ENCODE results near the gene DERL2. TPM values are rescaled to one million over a fixed set of nuclear protein-coding genes. Genes with fewer than 3 reads are reported as not detected.

The DERL2 gene
- total and polyA plus RNA-seq, 2 experiments from 2014 or later: 65.0 to 113 TPM

DNA sequence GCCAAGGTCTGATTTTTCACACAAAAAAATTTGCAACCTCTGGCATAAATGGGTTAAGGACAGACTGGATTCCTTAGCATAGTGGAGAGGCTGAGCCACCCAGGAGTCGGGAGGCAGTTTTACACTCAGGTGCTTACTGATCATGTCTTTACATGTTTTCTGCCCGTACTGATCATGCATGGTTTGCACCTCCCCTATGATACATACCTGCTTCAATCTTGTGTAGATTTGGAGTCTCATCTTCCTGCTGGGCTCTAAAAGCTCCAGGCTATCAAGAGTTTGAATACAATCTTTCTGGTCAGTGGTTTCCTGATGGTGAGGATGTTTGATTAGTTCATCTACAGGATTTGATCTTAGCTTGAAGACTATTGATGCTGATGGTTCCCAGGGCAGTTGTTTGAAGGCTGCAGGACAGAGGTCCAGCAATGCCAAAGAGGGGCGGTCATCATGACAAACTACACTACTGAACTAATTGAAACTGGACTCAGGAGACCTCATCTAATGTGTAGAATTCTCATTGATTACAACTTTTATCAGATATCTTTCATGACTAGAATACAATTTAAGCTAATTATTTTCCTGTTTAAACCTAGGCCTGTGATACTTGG is 53.9 kb downstream of the DERL2 start:
- ATAC-seq: no peak
- H3K36me3 Mint-ChIP-seq (ENCODE audit: low read depth): peaks cover 95% of the 10 kb centered on the region
- H3K27ac ChIP-seq (ENCODE audit: low read depth): peak overlapping the region; percentile 78; the same call in 1 of the 2 replicates

More for the DNA sequence above, 53.9 kb downstream of the DERL2 start:
- DNase-seq (ENCODE audit: low spot score): no peak
- peaks cover 43% of the 10 kb centered on the region; the same call in 1 of the 2 replicates for H4K20me1 ChIP-seq (replicated peaks; ENCODE audit: insufficient read depth)
- H3F3A ChIP-seq (replicated peaks; ENCODE audit: low read depth): peaks cover 51% of the 10 kb centered on the region
- peaks cover 18% of the 10 kb centered on the region for H3K79me2 ChIP-seq (replicated peaks; ENCODE audit: insufficient read depth)
- no peak overlapping the region for H3K4me3 ChIP-seq
- H3K27ac Mint-ChIP-seq: peak overlapping the region; percentile 25
- no peaks in the 10 kb centered on the region for H3K9me3 Mint-ChIP-seq
- TF ChIP-seq, protein P1, sequence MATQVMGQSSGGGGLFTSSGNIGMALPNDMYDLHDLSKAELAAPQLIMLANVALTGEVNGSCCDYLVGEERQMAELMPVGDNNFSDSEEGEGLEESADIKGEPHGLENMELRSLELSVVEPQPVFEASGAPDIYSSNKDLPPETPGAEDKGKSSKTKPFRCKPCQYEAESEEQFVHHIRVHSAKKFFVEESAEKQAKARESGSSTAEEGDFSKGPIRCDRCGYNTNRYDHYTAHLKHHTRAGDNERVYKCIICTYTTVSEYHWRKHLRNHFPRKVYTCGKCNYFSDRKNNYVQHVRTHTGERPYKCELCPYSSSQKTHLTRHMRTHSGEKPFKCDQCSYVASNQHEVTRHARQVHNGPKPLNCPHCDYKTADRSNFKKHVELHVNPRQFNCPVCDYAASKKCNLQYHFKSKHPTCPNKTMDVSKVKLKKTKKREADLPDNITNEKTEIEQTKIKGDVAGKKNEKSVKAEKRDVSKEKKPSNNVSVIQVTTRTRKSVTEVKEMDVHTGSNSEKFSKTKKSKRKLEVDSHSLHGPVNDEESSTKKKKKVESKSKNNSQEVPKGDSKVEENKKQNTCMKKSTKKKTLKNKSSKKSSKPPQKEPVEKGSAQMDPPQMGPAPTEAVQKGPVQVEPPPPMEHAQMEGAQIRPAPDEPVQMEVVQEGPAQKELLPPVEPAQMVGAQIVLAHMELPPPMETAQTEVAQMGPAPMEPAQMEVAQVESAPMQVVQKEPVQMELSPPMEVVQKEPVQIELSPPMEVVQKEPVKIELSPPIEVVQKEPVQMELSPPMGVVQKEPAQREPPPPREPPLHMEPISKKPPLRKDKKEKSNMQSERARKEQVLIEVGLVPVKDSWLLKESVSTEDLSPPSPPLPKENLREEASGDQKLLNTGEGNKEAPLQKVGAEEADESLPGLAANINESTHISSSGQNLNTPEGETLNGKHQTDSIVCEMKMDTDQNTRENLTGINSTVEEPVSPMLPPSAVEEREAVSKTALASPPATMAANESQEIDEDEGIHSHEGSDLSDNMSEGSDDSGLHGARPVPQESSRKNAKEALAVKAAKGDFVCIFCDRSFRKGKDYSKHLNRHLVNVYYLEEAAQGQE (IDR thresholded peaks at IDR 0.05; ENCODE audit: unreplicated experiment): no peak
- TF ChIP-seq, protein P2, sequence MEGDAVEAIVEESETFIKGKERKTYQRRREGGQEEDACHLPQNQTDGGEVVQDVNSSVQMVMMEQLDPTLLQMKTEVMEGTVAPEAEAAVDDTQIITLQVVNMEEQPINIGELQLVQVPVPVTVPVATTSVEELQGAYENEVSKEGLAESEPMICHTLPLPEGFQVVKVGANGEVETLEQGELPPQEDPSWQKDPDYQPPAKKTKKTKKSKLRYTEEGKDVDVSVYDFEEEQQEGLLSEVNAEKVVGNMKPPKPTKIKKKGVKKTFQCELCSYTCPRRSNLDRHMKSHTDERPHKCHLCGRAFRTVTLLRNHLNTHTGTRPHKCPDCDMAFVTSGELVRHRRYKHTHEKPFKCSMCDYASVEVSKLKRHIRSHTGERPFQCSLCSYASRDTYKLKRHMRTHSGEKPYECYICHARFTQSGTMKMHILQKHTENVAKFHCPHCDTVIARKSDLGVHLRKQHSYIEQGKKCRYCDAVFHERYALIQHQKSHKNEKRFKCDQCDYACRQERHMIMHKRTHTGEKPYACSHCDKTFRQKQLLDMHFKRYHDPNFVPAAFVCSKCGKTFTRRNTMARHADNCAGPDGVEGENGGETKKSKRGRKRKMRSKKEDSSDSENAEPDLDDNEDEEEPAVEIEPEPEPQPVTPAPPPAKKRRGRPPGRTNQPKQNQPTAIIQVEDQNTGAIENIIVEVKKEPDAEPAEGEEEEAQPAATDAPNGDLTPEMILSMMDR (conservative IDR thresholded peaks at IDR 0.05; ENCODE audit: low read depth in 2 of 2): no peak
- TF ChIP-seq JUNB (IDR thresholded peaks at IDR 0.05; ENCODE audit: unreplicated experiment) (no peak), ETS1 (IDR thresholded peaks at IDR 0.05) (no peak), EZH2 (IDR thresholded peaks at IDR 0.05; ENCODE audit: low read depth, unreplicated experiment) (no peak), NANOG (IDR thresholded peaks at IDR 0.05; ENCODE audit: borderline replicate concordance) (no peak), STAT1 (IDR thresholded peaks at IDR 0.05; ENCODE audit: unreplicated experiment) (no peak), CREB1 (CRISPR knock-in tag; IDR thresholded peaks at IDR 0.05; ENCODE audit: low read depth) (no peak), ZNF331 (CRISPR knock-in tag; IDR thresholded peaks at IDR 0.05; ENCODE audit: low read depth) (no peak), EZH2phosphoT487 (IDR thresholded peaks at IDR 0.05; ENCODE audit: unreplicated experiment) (no peak), POLR2AphosphoS5 (IDR thresholded peaks at IDR 0.05; ENCODE audit: low read depth) (no peak; the same call in 1 of the 2 replicates), ZNF462 (CRISPR knock-in tag; IDR thresholded peaks at IDR 0.05) (no peak), ZNF114 (CRISPR knock-in tag; IDR thresholded peaks at IDR 0.05) (no peak)
- peaks cover 9% of the 10 kb centered on the region for H3K27me3 Mint-ChIP-seq (ENCODE audit: insufficient read depth, low read depth, poor library complexity)
- H3K4me3 Mint-ChIP-seq: no peak overlapping the region
- H3K36me3 ChIP-seq (ENCODE audit: insufficient read depth): peaks cover 77% of the 10 kb centered on the region
- H3K4me1 Mint-ChIP-seq: peaks cover 6% of the 10 kb centered on the region; the same call in 1 of the 3 replicates
- no peaks in the 10 kb centered on the region for H3K9me2 ChIP-seq (ENCODE audit: insufficient read depth)
- H2AFZ ChIP-seq: no peak overlapping the region
- no peaks in the 10 kb centered on the region for H3K27me3 ChIP-seq (ENCODE audit: insufficient read depth)
- no peaks in the 10 kb centered on the region for H3K4me1 ChIP-seq (ENCODE audit: insufficient read depth)
- H3K4me2 ChIP-seq: no peak overlapping the region

Data from GM23338 (cell line).